Upper lobe of left lung (tissue), 6 donors: ENCODE measurements around the gene APOA4. TPM values are rescaled to one million over a fixed set of nuclear protein-coding genes. Genes with fewer than 3 reads are reported as not detected.
A peak's percentile ranks its signal among the peaks of the same experiment; 100 is the strongest.

Experiments used
- ATAC-seq, 2 donors: fragments of 200-7000 bp; cut with Tn5 transposase; one replicate each; pipeline ENCODE4 v1.9.1; 2022; ENCODE audit warnings: mild to moderate bottlenecking in 2 of 2, moderate library complexity in 2 of 2; ENCODE audit not compliant: low FRiP score in 2 of 2
- DNase-seq, 2 donors: peaks; one replicate each; pipeline ENCODE4 v3.0.0-alpha.2; 2019 to 2020
- H3K27ac ChIP-seq, 4 donors: fragments of 200-600 bp; sonication (generic); one replicate each; pipeline ENCODE4 v1.5.1; 2016 to 2019
- H3K27me3 ChIP-seq, 4 donors: fragments of 200-600 bp; sonication (generic); one replicate each; pipeline ENCODE4 v1.5.1; 2017 to 2019
- H3K36me3 ChIP-seq, 4 donors: fragments of 200-600 bp; sonication (generic); one replicate each; pipeline ENCODE4 v1.5.1; 2016 to 2019
- H3K4me1 ChIP-seq, 4 donors: fragments of 200-600 bp; sonication (generic); one replicate each; pipeline ENCODE4 v1.5.1; 2018 to 2019
- H3K4me3 ChIP-seq, 4 donors: fragments of 200-600 bp; sonication (generic); one replicate each; pipeline ENCODE4 v1.5.1; 2017 to 2019; ENCODE audit warnings: mild to moderate bottlenecking in 2 of 4, moderate library complexity in 1 of 4
- H3K9me3 ChIP-seq, 4 donors: fragments of 200-600 bp; sonication (generic); one replicate each; pipeline ENCODE4 v1.5.1; 2018 to 2019
- CTCF ChIP-seq, 6 experiments: fragments of 450-650 bp in 4 of 6; fragments of 200-600 bp in 2 of 6; sonication (generic) in 2 of 6; IDR thresholded peaks; one replicate each; pipeline ENCODE4 v1.5.1; 2016 to 2019; ENCODE audit warnings: antibody characterized with exemption in 6 of 6
- EP300 ChIP-seq, 4 donors: sonication (generic); formaldehyde crosslinking; IDR thresholded peaks; one replicate each; pipeline ENCODE4 v1.5.1; 2017; ENCODE audit warnings: antibody characterized with exemption in 4 of 4, control low read depth in 2 of 4
- POLR2A ChIP-seq, 4 donors: fragments of 450-650 bp; IDR thresholded peaks; one replicate each; pipeline ENCODE4 v1.5.1; 2016 to 2017; ENCODE audit warnings: antibody characterized with exemption in 4 of 4, mild to moderate bottlenecking in 2 of 4
- POLR2AphosphoS5 ChIP-seq, 2 donors: sonication (generic); formaldehyde crosslinking; IDR thresholded peaks; one replicate each; pipeline ENCODE4 v1.5.1; 2017; ENCODE audit warnings: antibody characterized with exemption in 2 of 2
- WGBS, 2 donors: methylation state at CpG; one replicate each; pipeline ENCODE4 v1.1.5; 2017 to 2018; 5-methylcytosine and 5-hydroxymethylcytosine counted together
- total RNA-seq, 6 donors: library from RNA; depleted of rRNA in 4 of 6; stranded (reverse); fragments of >200 nt in 4 of 6; gene quantifications; one replicate each; pipeline versions ENCODE4 v1.1.0 to v1.2.1, GENCODE V29; 2016 to 2021
- donor health status: DM: no; HTN: no; CAD: no; lungs with moderate emphysema.
- donor health status: DM: no; HTN: yes; CAD: no; lungs with severe emphysema.

Gene APOA4
- total RNA-seq, 6 donors from 2014 or later = not detected

GRCh38 chr11:116813170-116813569, 9.9 kb downstream of the APOA4 start:
- DNase-seq (no peak), ATAC-seq (no peak)
- 89% methylated on average over 1 of the region's 1 CpG; no CpG with 5 or more reads in 1 of the 2 donors for WGBS, 2 donors
- no peaks in the 10 kb centered on the region for H3K9me3 ChIP-seq
- H3K36me3 ChIP-seq = no peaks in the 10 kb centered on the region
- H3K4me3 ChIP-seq = no peak overlapping the region
- H3K27me3 ChIP-seq = no peaks in the 10 kb centered on the region
- no peak overlapping the region for H3K27ac ChIP-seq
- peaks cover 0 to 5% (median 0%) of the 10 kb centered on the region in 4 donors for H3K4me1 ChIP-seq
- TF ChIP-seq POLR2AphosphoS5 (IDR thresholded peaks at IDR 0.05) (no peak), POLR2A (IDR thresholded peaks at IDR 0.05) (no peak), EP300 (IDR thresholded peaks at IDR 0.05) (no peak), CTCF (IDR thresholded peaks at IDR 0.05) (no peak)

- 88 to 97% methylated on average over 4 of the region's 4 CpGs for WGBS, 2 donors
- DNase-seq = no peak
- ATAC-seq = no peak
- no peak for TF ChIP-seq EP300 (IDR thresholded peaks at IDR 0.05)
- TF ChIP-seq CTCF (IDR thresholded peaks at IDR 0.05) = no peak
- TF ChIP-seq POLR2A (IDR thresholded peaks at IDR 0.05) = no peak
- no peak for TF ChIP-seq POLR2AphosphoS5 (IDR thresholded peaks at IDR 0.05)
- no peaks in the 10 kb centered on the region for H3K36me3 ChIP-seq
- H3K27me3 ChIP-seq = no peaks in the 10 kb centered on the region
- H3K4me3 ChIP-seq = no peak overlapping the region
- H3K27ac ChIP-seq = no peak overlapping the region
- H3K4me1 ChIP-seq = peaks cover 0 to 11% (median 0%) of the 10 kb centered on the region in 4 donors
- no peaks in the 10 kb centered on the region for H3K9me3 ChIP-seq
These were observed 11.0 kb downstream of the APOA4 start for GRCh38 chr11:116812109-116812508.

GRCh38 chr11:116811194-116811593, 11.9 kb downstream of the APOA4 start:
- H3K27me3 ChIP-seq = no peaks in the 10 kb centered on the region
- DNase-seq = no peak
- WGBS, 2 donors = 73 to 86% methylated on average over 3 of the region's 3 CpGs
- no peaks in the 10 kb centered on the region for H3K9me3 ChIP-seq
- TF ChIP-seq POLR2AphosphoS5 (IDR thresholded peaks at IDR 0.05) = no peak
- TF ChIP-seq CTCF (IDR thresholded peaks at IDR 0.05) = no peak
- TF ChIP-seq POLR2A (IDR thresholded peaks at IDR 0.05) = no peak
- no peak for TF ChIP-seq EP300 (IDR thresholded peaks at IDR 0.05)
- no peak overlapping the region for H3K4me3 ChIP-seq
- ATAC-seq = no peak
- no peaks in the 10 kb centered on the region for H3K36me3 ChIP-seq
- H3K27ac ChIP-seq = no peak overlapping the region
- H3K4me1 ChIP-seq = peaks cover 0 to 11% (median 0%) of the 10 kb centered on the region in 4 donors

- ATAC-seq = peak; percentile 71 to 84
- Histone ChIP-seq H3K4me1 (peaks cover 0 to 11% (median 0%) of the 10 kb centered on the region in 4 donors), H3K9me3 (no peaks in the 10 kb centered on the region), H3K27ac (peak overlapping the region; percentile 58 to 88 (median 78)), H3K27me3 (no peaks in the 10 kb centered on the region), H3K4me3 (no peak overlapping the region), H3K36me3 (no peaks in the 10 kb centered on the region)
- no peak for TF ChIP-seq POLR2A (IDR thresholded peaks at IDR 0.05)
- peak; percentile 36 to 42 for TF ChIP-seq POLR2AphosphoS5 (IDR thresholded peaks at IDR 0.05)
- peak in 3 of 4 donors; percentile 61 to 94 (median 91) for TF ChIP-seq EP300 (IDR thresholded peaks at IDR 0.05)
- no peak for TF ChIP-seq CTCF (IDR thresholded peaks at IDR 0.05)
- DNase-seq = peak in 1 of 2 donors; percentile 86
- 55 to 64% methylated on average over 14 of the region's 14 CpGs for WGBS, 2 donors
These were observed 14.6 kb downstream of the APOA4 start for GRCh38 chr11:116808262-116809175.
